C4-2B (cell line): ENCODE results near the gene BCAP29.

Experiments
- CTCF ChIP-seq: fragments of 450-650 bp; conservative IDR thresholded peaks from 2 replicates; pipeline ENCODE4 v1.5.1; 2017; ENCODE audit warnings: mild to moderate bottlenecking
- ZFX ChIP-seq: fragments of 450-650 bp; IDR thresholded peaks from 2 replicates; pipeline ENCODE4 v1.6.1; 2017

- no peak for TF ChIP-seq CTCF
- no peak for TF ChIP-seq ZFX
These were observed 86.7 kb downstream of the BCAP29 start for GRCh38 chr7:107666790-107667189.
